Calu3 (cell line): Measurements from ENCODE around the gene TFF1. TPM values are rescaled to one million over a fixed set of nuclear protein-coding genes. Genes with fewer than 3 reads are reported as not detected.

Source experiments
- BruUV-seq: library from RNA; stranded (reverse); fragments of 400-500 nt; replicated peaks from 2 replicates; lab custom pipeline; 2021; lab: Mats Ljungman, UMichigan
- CTCF ChIA-PET: fragments of 300-600 bp; sonication (Branson Sonifier 250); formaldehyde crosslinking; loops from one replicate; lab custom pipeline; 2022; ENCODE audit warnings: antibody characterized with exemption; lab: Charles Lee
- DNase-seq: peaks from one replicate; pipeline ENCODE4 v3.0.0; 2022
- H3K27ac Mint-ChIP-seq: one replicate; pipeline ENCODE4 v1.8.0; 2022; ENCODE audit warnings: mixed read lengths; ENCODE audit not compliant: unreplicated experiment
- H3K27me3 Mint-ChIP-seq: one replicate; pipeline ENCODE4 v1.8.0; 2022; ENCODE audit warnings: mixed read lengths; ENCODE audit not compliant: unreplicated experiment
- H3K36me3 Mint-ChIP-seq: one replicate; pipeline ENCODE4 v1.8.0; 2022; ENCODE audit warnings: mild to moderate bottlenecking, moderate library complexity, mixed read lengths; ENCODE audit not compliant: insufficient read depth, unreplicated experiment
- H3K4me1 Mint-ChIP-seq: one replicate; pipeline ENCODE4 v1.8.0; 2022; ENCODE audit warnings: mild to moderate bottlenecking, low read depth, mixed read lengths; ENCODE audit not compliant: unreplicated experiment
- H3K4me3 Mint-ChIP-seq: one replicate; pipeline ENCODE4 v1.8.0; 2022; ENCODE audit warnings: mild to moderate bottlenecking, low read depth, moderate library complexity, mixed read lengths; ENCODE audit not compliant: unreplicated experiment
- H3K9me3 Mint-ChIP-seq: one replicate; pipeline ENCODE4 v1.8.0; 2022; ENCODE audit warnings: low read depth, mixed read lengths; ENCODE audit not compliant: unreplicated experiment
- intact Hi-C: fragments of 100-400 bp; cut with micrococcal nuclease; formaldehyde crosslinking; loops from one replicate; pipeline ENCODE4 v1.10.0; 2022; ENCODE audit not compliant: unreplicated experiment
- total RNA-seq: library from RNA; stranded (reverse); gene quantifications from 2 replicates; pipeline ENCODE4 v1.2.3, GENCODE V29; 2022
- TF ChIP-seq, protein P1 (sequence below): fragments of 200-600 bp; IDR thresholded peaks from one replicate; pipeline ENCODE4 v1.8.0; 2022; ENCODE audit warnings: antibody characterized with exemption; ENCODE audit not compliant: unreplicated experiment

Gene TFF1
- total RNA-seq, 1 experiment from 2014 or later = not detected

DNA sequence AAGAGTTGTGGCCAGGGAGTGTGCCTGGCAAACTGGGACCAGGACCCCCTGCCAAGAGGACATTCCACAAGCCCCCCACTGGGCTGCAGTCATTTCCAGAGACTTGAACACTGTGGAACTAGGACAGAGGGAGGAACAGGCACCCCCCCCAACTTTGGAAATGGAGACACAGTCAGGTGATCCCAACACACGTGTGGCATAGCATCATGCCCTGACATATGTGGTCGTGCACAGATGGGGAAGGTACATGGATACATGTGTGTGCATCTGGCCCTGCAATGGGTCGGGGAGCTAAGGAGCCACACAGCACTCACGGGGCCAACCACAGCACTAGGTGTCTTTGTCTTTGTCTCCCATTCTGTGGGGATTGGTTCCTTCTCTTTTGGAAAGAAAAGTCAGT lies 44.5 kb downstream of the TFF1 start:
- no TSS peak for BruUV-seq
- Mint-ChIP-seq H3K27me3 (peaks cover 55% of the 10 kb centered on the region), H3K27ac (no peak overlapping the region), H3K9me3 (no peaks in the 10 kb centered on the region), H3K4me1 (no peaks in the 10 kb centered on the region), H3K4me3 (no peak overlapping the region), H3K36me3 (no peaks in the 10 kb centered on the region)
- intact Hi-C loops = no loop called here
- TF ChIP-seq, protein P1, sequence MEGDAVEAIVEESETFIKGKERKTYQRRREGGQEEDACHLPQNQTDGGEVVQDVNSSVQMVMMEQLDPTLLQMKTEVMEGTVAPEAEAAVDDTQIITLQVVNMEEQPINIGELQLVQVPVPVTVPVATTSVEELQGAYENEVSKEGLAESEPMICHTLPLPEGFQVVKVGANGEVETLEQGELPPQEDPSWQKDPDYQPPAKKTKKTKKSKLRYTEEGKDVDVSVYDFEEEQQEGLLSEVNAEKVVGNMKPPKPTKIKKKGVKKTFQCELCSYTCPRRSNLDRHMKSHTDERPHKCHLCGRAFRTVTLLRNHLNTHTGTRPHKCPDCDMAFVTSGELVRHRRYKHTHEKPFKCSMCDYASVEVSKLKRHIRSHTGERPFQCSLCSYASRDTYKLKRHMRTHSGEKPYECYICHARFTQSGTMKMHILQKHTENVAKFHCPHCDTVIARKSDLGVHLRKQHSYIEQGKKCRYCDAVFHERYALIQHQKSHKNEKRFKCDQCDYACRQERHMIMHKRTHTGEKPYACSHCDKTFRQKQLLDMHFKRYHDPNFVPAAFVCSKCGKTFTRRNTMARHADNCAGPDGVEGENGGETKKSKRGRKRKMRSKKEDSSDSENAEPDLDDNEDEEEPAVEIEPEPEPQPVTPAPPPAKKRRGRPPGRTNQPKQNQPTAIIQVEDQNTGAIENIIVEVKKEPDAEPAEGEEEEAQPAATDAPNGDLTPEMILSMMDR = no peak
- CTCF ChIA-PET = no interaction called here
- DNase-seq = no peak

DNA sequence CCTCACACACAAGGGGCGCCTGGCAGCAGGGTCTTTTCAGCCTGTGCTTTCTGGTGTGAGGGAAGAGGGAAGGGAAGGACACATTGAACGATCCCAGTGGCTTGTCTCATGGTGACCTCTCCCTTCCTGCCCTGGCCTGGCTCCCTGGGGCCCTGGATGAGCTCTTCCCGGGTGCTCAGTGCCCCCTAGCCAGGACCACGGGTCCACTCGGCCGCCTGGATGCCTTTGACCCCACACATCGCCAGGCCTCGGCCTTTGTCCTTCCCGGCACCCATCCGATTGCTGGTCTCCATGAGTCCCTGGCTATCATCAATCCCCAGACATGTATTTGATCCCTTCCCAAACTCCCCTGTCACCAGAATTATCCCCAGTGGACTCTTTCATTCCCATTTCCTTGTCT lies 45.1 kb downstream of the TFF1 start:
- BruUV-seq = no TSS peak
- H3K27ac Mint-ChIP-seq = no peak overlapping the region
- DNase-seq = no peak
- no peaks in the 10 kb centered on the region for H3K9me3 Mint-ChIP-seq
- no peaks in the 10 kb centered on the region for H3K4me1 Mint-ChIP-seq
- no peak overlapping the region for H3K4me3 Mint-ChIP-seq
- TF ChIP-seq, protein P1 = no peak
- CTCF ChIA-PET = no interaction called here
- H3K27me3 Mint-ChIP-seq = peaks cover 55% of the 10 kb centered on the region
- no peaks in the 10 kb centered on the region for H3K36me3 Mint-ChIP-seq
- intact Hi-C loops = no loop called here

DNA sequence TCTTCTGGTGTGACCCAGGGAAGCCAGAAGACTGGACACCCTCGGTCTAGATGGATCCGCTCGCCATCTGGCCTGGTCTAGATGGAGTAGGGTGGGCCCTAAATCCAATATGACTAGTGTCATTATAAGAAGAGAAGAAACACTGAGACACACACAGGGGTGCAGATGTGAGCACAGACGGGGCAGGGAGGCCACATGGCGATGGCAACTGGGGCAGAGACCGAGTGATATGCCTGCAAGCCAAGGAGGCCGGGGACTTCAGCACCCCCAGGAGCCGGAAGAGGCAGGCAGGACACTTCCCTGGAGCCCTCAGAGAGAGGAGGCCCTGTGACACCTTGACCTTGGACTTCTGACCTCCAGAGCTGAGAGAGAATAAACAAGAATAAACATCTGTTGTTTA lies 45.5 kb downstream of the TFF1 start:
- no peak for DNase-seq
- TF ChIP-seq, protein P1 = no peak
- BruUV-seq = no TSS peak
- no peaks in the 10 kb centered on the region for H3K36me3 Mint-ChIP-seq
- H3K4me1 Mint-ChIP-seq = no peaks in the 10 kb centered on the region
- no peaks in the 10 kb centered on the region for H3K9me3 Mint-ChIP-seq
- intact Hi-C loops = no loop called here
- CTCF ChIA-PET = no interaction called here
- H3K27ac Mint-ChIP-seq = no peak overlapping the region
- H3K4me3 Mint-ChIP-seq = no peak overlapping the region
- peaks cover 52% of the 10 kb centered on the region for H3K27me3 Mint-ChIP-seq

DNA sequence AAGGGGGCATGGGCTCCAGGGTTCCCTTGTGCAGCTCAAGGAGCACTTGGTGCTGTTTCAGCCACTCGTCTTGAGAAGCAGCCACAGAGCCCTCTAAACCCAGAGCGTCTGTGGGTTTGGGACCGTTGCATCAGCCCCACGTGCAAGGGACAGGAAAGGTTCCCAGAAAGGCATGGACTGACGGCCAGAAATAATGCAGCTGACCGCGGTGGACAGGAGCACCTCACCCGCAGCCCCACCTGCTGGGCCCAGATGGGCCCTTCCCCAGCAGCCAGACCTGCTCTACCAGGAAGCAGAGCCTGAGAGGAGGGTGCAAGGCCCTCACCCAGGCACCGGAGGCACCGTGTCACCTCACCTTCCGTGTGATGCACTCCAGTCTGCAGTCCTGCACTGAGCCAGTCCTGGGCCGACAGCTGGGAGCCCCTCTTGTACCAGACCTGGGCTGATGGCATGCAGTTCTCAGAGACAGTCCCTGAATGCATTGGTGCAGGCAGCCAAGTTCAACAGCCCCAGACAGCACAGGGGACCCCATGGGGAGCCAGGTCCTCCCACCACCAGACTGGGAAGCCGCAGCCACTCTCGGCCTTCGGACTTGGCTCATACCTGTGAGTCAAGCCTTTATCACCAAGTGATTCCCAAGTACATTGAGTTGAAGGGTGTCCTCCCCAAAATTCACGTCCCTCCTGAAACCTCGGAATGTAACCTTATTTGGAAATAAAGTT lies 46.3 kb downstream of the TFF1 start:
- peak; percentile 14 for DNase-seq
- Mint-ChIP-seq H3K9me3 (no peaks in the 10 kb centered on the region), H3K4me3 (no peak overlapping the region), H3K27me3 (peaks cover 44% of the 10 kb centered on the region), H3K36me3 (no peaks in the 10 kb centered on the region), H3K4me1 (no peaks in the 10 kb centered on the region), H3K27ac (no peak overlapping the region)
- no TSS peak for BruUV-seq
- TF ChIP-seq, protein P1 = no peak
- intact Hi-C loops = no loop called here
- CTCF ChIA-PET = no interaction called here
